Body of pancreas (tissue), 4 donors: ENCODE results near the gene EMX1. TPM values are rescaled to one million over a fixed set of nuclear protein-coding genes. Genes with fewer than 3 reads are reported as not detected.

Source experiments
- ATAC-seq: fragments of 150-250 bp; one replicate; pipeline ENCODE4 v1.9.1; 2016
- DNase-seq, 4 donors: peaks; one replicate each; pipeline ENCODE4 v3.0.0-alpha.2; 2019
- H3K27ac ChIP-seq, 4 donors: fragments of 200-600 bp; sonication (generic); 1 replicate in 3 of 4; 2 replicates in 1 of 4; pipeline versions ENCODE4 v1.5.1 to v1.6.1; 2016 to 2019; ENCODE audit warnings: mild to moderate bottlenecking in 1 of 4, mixed read lengths in 1 of 4, moderate library complexity in 1 of 4
- H3K27me3 ChIP-seq, 2 donors: fragments of 200-600 bp; sonication (generic); one replicate each; pipeline ENCODE4 v1.6.0; 2016; ENCODE audit warnings: mild to moderate bottlenecking in 1 of 2
- H3K36me3 ChIP-seq, 2 donors: fragments of 200-600 bp; sonication (generic); replicated peaks in 1 of 2; 2 replicates each; pipeline ENCODE4 v1.5.1; 2016; ENCODE audit warnings: low read depth in 2 of 2; ENCODE audit not compliant: insufficient read depth in 1 of 2
- H3K4me1 ChIP-seq: fragments of 200-600 bp; sonication (generic); one replicate; pipeline ENCODE4 v1.6.0; 2016
- H3K4me3 ChIP-seq, 2 donors: fragments of 200-600 bp; sonication (generic); 1 replicate in 1 of 2; 2 replicates in 1 of 2; pipeline ENCODE4 v1.5.1; 2016 to 2019
- H3K9me3 ChIP-seq, 3 donors: fragments of 200-600 bp; sonication (generic); 1 replicate in 2 of 3; 2 replicates in 1 of 3; pipeline ENCODE4 v1.5.1; 2016
- CTCF ChIP-seq, 7 experiments: fragments of 450-650 bp in 4 of 7; fragments of 200-600 bp in 3 of 7; sonication (generic) in 3 of 7; IDR thresholded peaks; one replicate each; pipeline ENCODE4 v1.5.1; 2016 to 2019; ENCODE audit warnings: antibody characterized with exemption in 7 of 7
- POLR2A ChIP-seq, 3 donors: fragments of 450-650 bp; IDR thresholded peaks; one replicate each; pipeline ENCODE4 v1.6.1; 2016; ENCODE audit warnings: antibody characterized with exemption in 3 of 3, mild to moderate bottlenecking in 2 of 3
- WGBS, 2 donors: methylation state at CpG; one replicate each; pipeline ENCODE4 v1.1.5; 2017; 5-methylcytosine and 5-hydroxymethylcytosine counted together
- intact Hi-C: fragments of 100-400 bp; cut with DNase I; formaldehyde crosslinking; loops from one replicate; pipeline ENCODE4 v1.15.1; 2023
- total RNA-seq, 2 donors: library from RNA; depleted of rRNA; stranded (reverse); fragments of >200 nt; gene quantifications; one replicate each; pipeline ENCODE4 v1.1.0, GENCODE V29; 2016

Gene EMX1
- total RNA-seq, 2 donors from 2014 or later, result 0.26 to 0.33 TPM

- no peaks in the 10 kb centered on the region for H3K27me3 ChIP-seq
- no peaks in the 10 kb centered on the region for H3K9me3 ChIP-seq
- WGBS, 2 donors, result 90 to 94% methylated on average over 15 to 16 of the region's 16 CpGs
- no peak for TF ChIP-seq POLR2A (IDR thresholded peaks at IDR 0.05)
- no peak for TF ChIP-seq CTCF (IDR thresholded peaks at IDR 0.05)
- DNase-seq, result no peak
- H3K4me3 ChIP-seq, result no peak overlapping the region
- ATAC-seq, result no peak
- no peaks in the 10 kb centered on the region for H3K36me3 ChIP-seq
- no peak overlapping the region for H3K27ac ChIP-seq
- intact Hi-C loops, result no loop called here
- H3K4me1 ChIP-seq, result no peaks in the 10 kb centered on the region
Measured at GRCh38 chr2:72944804-72945449, 27.6 kb downstream of the EMX1 start.

- WGBS, 2 donors, result 89 to 92% methylated on average over 9 of the region's 9 CpGs
- intact Hi-C loops, result no loop called here
- Histone ChIP-seq H3K27ac (no peak overlapping the region), H3K4me1 (no peaks in the 10 kb centered on the region), H3K36me3 (no peaks in the 10 kb centered on the region), H3K9me3 (no peaks in the 10 kb centered on the region), H3K4me3 (no peak overlapping the region), H3K27me3 (no peaks in the 10 kb centered on the region)
- ATAC-seq (no peak), DNase-seq (no peak)
- TF ChIP-seq POLR2A (IDR thresholded peaks at IDR 0.05), result no peak
- TF ChIP-seq CTCF (IDR thresholded peaks at IDR 0.05), result no peak
Measured at GRCh38 chr2:72945450-72946019, 28.2 kb downstream of the EMX1 start.

- no peaks in the 10 kb centered on the region for H3K27me3 ChIP-seq
- intact Hi-C loops, result no loop called here
- no peaks in the 10 kb centered on the region for H3K36me3 ChIP-seq
- no peaks in the 10 kb centered on the region for H3K4me1 ChIP-seq
- WGBS, 2 donors, result 90 to 95% methylated on average over 9 of the region's 9 CpGs
- DNase-seq (no peak), ATAC-seq (no peak)
- no peak overlapping the region for H3K27ac ChIP-seq
- no peaks in the 10 kb centered on the region for H3K9me3 ChIP-seq
- TF ChIP-seq CTCF (IDR thresholded peaks at IDR 0.05) (no peak), POLR2A (IDR thresholded peaks at IDR 0.05) (no peak)
- no peak overlapping the region for H3K4me3 ChIP-seq
Measured at GRCh38 chr2:72946466-72946865, 29.1 kb downstream of the EMX1 start.

GRCh38 chr2:72947952-72948830 is 30.9 kb downstream of the EMX1 start:
- no peaks in the 10 kb centered on the region for H3K4me1 ChIP-seq
- no peak overlapping the region for H3K4me3 ChIP-seq
- intact Hi-C loops, result no loop called here
- no peaks in the 10 kb centered on the region for H3K36me3 ChIP-seq
- no peak for DNase-seq
- TF ChIP-seq CTCF (IDR thresholded peaks at IDR 0.05) (no peak), POLR2A (IDR thresholded peaks at IDR 0.05) (no peak)
- H3K9me3 ChIP-seq, result no peaks in the 10 kb centered on the region
- WGBS, 2 donors, result 89 to 91% methylated on average over 6 to 10 of the region's 10 CpGs
- H3K27ac ChIP-seq, result no peak overlapping the region
- H3K27me3 ChIP-seq, result no peaks in the 10 kb centered on the region
- ATAC-seq, result no peak
